Measurements from ENCODE around the gene ST3GAL5. TPM values are rescaled to one million over a fixed set of nuclear protein-coding genes. Genes with fewer than 3 reads are reported as not detected.
A peak's percentile ranks its signal among the peaks of the same experiment; 100 is the strongest.

ST3GAL5 gene
- total RNA-seq (2021), result 25.3 and 27.1 TPM in 2 replicates
- Bru-seq, nascent RNA, result percentile 61 among the genes with signal in this experiment
- percentile 63 among the genes with signal in this experiment for BruChase-seq, experiment 1, labeled RNA remaining after a 2-hour chase
- percentile 59 among the genes with signal in this experiment for BruChase-seq, experiment 2, labeled RNA remaining after a 6-hour chase
- long read RNA-seq, full-length matches to known transcripts, result 65 of 216 reads
- long read RNA-seq, partial matches to known transcripts, result 2 of 216 reads
- long read RNA-seq, other reads (novel, unspliced or antisense), result 149 of 216 reads

- DNase-seq (ENCODE audit: low spot score), result peak; percentile 93
- ChIA-PET CTCF (interaction anchor here (0.6 to 3.2 kb wide), 7 partner anchors 10 to 191 kb away, joined by 3 to 13 read pairs (median 4); no protein-coding TSS in a partner anchor), POLR2A (ENCODE audit: low non-redundant PET) (interaction anchor here (0.5 kb wide), 1 partner anchor 1817 kb away, joined by 6 read pairs; no protein-coding TSS in a partner anchor)
- BruUV-seq (replicated peaks), result no TSS peak
- no peaks in the 10 kb centered on the region for H3K36me3 ChIP-seq (ENCODE audit: insufficient read depth, low read length, poor library complexity, severe bottlenecking)
- H3K4me3 ChIP-seq (ENCODE audit: low read depth, low read length, poor library complexity, severe bottlenecking), result peak within 1 kb of the TSS; percentile 87
- peaks cover 29% of the 10 kb centered on the region for H3K4me1 ChIP-seq (ENCODE audit: insufficient read depth, low read length, poor library complexity, severe bottlenecking)
- TF ChIP-seq EZH2 (IDR thresholded peaks at IDR 0.05; ENCODE audit: borderline replicate concordance, low read depth, low read length, poor library complexity, severe bottlenecking) (no peak), CTCF (conservative IDR thresholded peaks at IDR 0.05; ENCODE audit: low read depth, low read length) (peak; percentile 76)
- no peaks in the 10 kb centered on the region for H3K9me3 ChIP-seq (ENCODE audit: low read depth, low read length, poor library complexity, severe bottlenecking)
- intact Hi-C loops (cut with micrococcal nuclease; ENCODE audit: unreplicated experiment), result loop anchor here (2.0 to 5.0 kb wide), 4 partner anchors 62 to 193 kb away; partner anchors contain the start of gene ATOH8
- no peaks in the 10 kb centered on the region for H3K27me3 ChIP-seq (replicated peaks; ENCODE audit: insufficient read depth, low read depth, low read length, poor library complexity)
- H3K27ac ChIP-seq (ENCODE audit: low read depth, low read length, poor library complexity, severe bottlenecking), result peak within 1 kb of the TSS; percentile 85
Observed at GRCh38 chr2:85888684-85889626, at the start of gene ST3GAL5. TSS of gene ST3GAL5 (minus strand) at chr2:85888990. CDS start at chr2:85888905, 85 bp downstream.

GRCh38 chr2:85938456-85938855, 49.7 kb upstream of the ST3GAL5 start:
- ChIA-PET POLR2A (ENCODE audit: low non-redundant PET) (interaction anchor here (0.7 kb wide), 1 partner anchor 226 kb away, joined by 3 read pairs; no protein-coding TSS in a partner anchor), CTCF (interaction anchor here (0.7 kb wide), 1 partner anchor 111 kb away, joined by 3 read pairs; no protein-coding TSS in a partner anchor)
- no TSS peak for BruUV-seq (replicated peaks)
- intact Hi-C loops (cut with micrococcal nuclease; ENCODE audit: unreplicated experiment), result no loop called here
- no peak overlapping the region for H3K4me3 ChIP-seq (ENCODE audit: low read depth, low read length, poor library complexity, severe bottlenecking)
- no peaks in the 10 kb centered on the region for H3K27me3 ChIP-seq (replicated peaks; ENCODE audit: insufficient read depth, low read depth, low read length, poor library complexity)
- DNase-seq (ENCODE audit: low spot score), result peak; percentile 78
- H3K4me1 ChIP-seq (ENCODE audit: insufficient read depth, low read length, poor library complexity, severe bottlenecking), result peaks cover 41% of the 10 kb centered on the region
- H3K27ac ChIP-seq (ENCODE audit: low read depth, low read length, poor library complexity, severe bottlenecking), result peak overlapping the region; percentile 41
- H3K36me3 ChIP-seq (ENCODE audit: insufficient read depth, low read length, poor library complexity, severe bottlenecking), result no peaks in the 10 kb centered on the region
- peaks cover 9% of the 10 kb centered on the region for H3K9me3 ChIP-seq (ENCODE audit: low read depth, low read length, poor library complexity, severe bottlenecking)
- TF ChIP-seq CTCF (conservative IDR thresholded peaks at IDR 0.05; ENCODE audit: low read depth, low read length), result no peak
- no peak for TF ChIP-seq EZH2 (IDR thresholded peaks at IDR 0.05; ENCODE audit: borderline replicate concordance, low read depth, low read length, poor library complexity, severe bottlenecking)

DNA sequence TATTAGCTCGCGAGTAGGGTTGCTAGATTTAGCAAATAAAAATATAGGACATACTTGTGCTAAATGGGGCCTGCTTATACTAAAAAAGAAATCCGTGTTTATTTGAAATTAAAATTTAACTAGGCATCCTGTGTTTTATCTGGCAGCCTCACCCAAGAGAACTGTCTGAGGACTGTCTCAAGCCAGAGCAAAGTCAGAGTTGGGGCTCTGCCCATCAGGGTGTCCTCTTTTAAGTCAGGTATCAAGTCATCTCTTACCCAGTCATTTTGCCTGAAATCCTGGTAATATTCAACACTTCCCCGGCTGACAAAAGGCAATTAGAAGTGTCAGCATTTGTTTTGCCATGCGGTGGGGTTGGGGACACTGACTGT, 48.3 kb upstream of the ST3GAL5 start:
- H3K27me3 ChIP-seq (replicated peaks; ENCODE audit: insufficient read depth, low read depth, low read length, poor library complexity), result no peaks in the 10 kb centered on the region

More for the DNA sequence above, 48.3 kb upstream of the ST3GAL5 start:
- no peak overlapping the region for H3K4me3 ChIP-seq (ENCODE audit: low read depth, low read length, poor library complexity, severe bottlenecking)
- H3K27ac ChIP-seq (ENCODE audit: low read depth, low read length, poor library complexity, severe bottlenecking), result no peak overlapping the region
- POLR2A ChIA-PET (ENCODE audit: low non-redundant PET), result no interaction called here
- no peaks in the 10 kb centered on the region for H3K36me3 ChIP-seq (ENCODE audit: insufficient read depth, low read length, poor library complexity, severe bottlenecking)
- peaks cover 41% of the 10 kb centered on the region for H3K4me1 ChIP-seq (ENCODE audit: insufficient read depth, low read length, poor library complexity, severe bottlenecking)
- intact Hi-C loops (cut with micrococcal nuclease; ENCODE audit: unreplicated experiment), result no loop called here
- no peak for DNase-seq (ENCODE audit: low spot score)
- no TSS peak for BruUV-seq (replicated peaks)
- CTCF ChIA-PET, result no interaction called here
- peaks cover 4% of the 10 kb centered on the region for H3K9me3 ChIP-seq (ENCODE audit: low read depth, low read length, poor library complexity, severe bottlenecking)
- TF ChIP-seq EZH2 (IDR thresholded peaks at IDR 0.05; ENCODE audit: borderline replicate concordance, low read depth, low read length, poor library complexity, severe bottlenecking), result no peak
- TF ChIP-seq CTCF (conservative IDR thresholded peaks at IDR 0.05; ENCODE audit: low read depth, low read length), result no peak

Data from A673 (cell line).